Activated naive CD4-positive, alpha-beta T cell treated with anti-CD3 and anti-CD28 coated beads, Interleukin-2, amount 10 ng/mL, durations not matched to agents 5 hours and 36 hours (primary cell): ENCODE results near the gene NUCB2. TPM values are rescaled to one million over a fixed set of nuclear protein-coding genes. Genes with fewer than 3 reads are reported as not detected.

Experiments
- total RNA-seq, 2 experiments: library from RNA; stranded (reverse); gene quantifications; one replicate each; pipeline ENCODE4 v1.2.3, GENCODE V29; 2021

Gene NUCB2
- 100 to 1,000 TPM; 135 to 137 TPM for total RNA-seq

GRCh38 chr11:17276236-17277023 is at the start of gene NUCB2:
TSS of gene NUCB2 (plus strand) at chr11:17276739. CDS start at chr11:17295324, 18,585 bp downstream.

GRCh38 chr11:17351510-17352176 is 75.1 kb downstream of the NUCB2 start, which contains the start of gene NCR3LG1:
TSS of gene NCR3LG1 (plus strand) at chr11:17351800. CDS start at chr11:17351970, 170 bp downstream.

Other genes with a start within 250 kb of the NUCB2 start
- 1,000 to 10,000 TPM; 1,602 to 1,613 TPM for gene RPS13, start 199.1 kb upstream of the NUCB2 start, total RNA-seq
- gene PIK3C2A, start 68.8 kb upstream of the NUCB2 start, total RNA-seq = 10 to 100 TPM; 23.1 to 24.6 TPM
- gene NCR3LG1, start 75.1 kb downstream of the NUCB2 start, total RNA-seq = under 1 TPM; 0.48 to 0.66 TPM
- gene KCNJ11, start 111.9 kb downstream of the NUCB2 start, total RNA-seq = under 1 TPM; 0.77 to 0.91 TPM
- under 1 TPM in 1 of 2 experiments, not detected in 1; 0.18 TPM for gene ABCC8, start 200.1 kb downstream of the NUCB2 start, total RNA-seq